Activated CD8-positive, alpha-beta T cell treated with anti-CD3 and anti-CD28 coated beads for 36 hours (primary cell): ENCODE measurements around the gene SLC19A1. TPM values are rescaled to one million over a fixed set of nuclear protein-coding genes. Genes with fewer than 3 reads are reported as not detected.

Experiments
- ATAC-seq: fragments of 200-7000 bp; cut with Tn5 transposase; one replicate; pipeline ENCODE4 v1.10.0; 2021; ENCODE audit warnings: mild to moderate bottlenecking, moderate library complexity
- CTCF ChIA-PET: fragments of 350-600 bp; sonication (Branson Sonifier 250); formaldehyde crosslinking; loops from one replicate; lab custom pipeline; 2021; ENCODE audit warnings: antibody characterized with exemption; lab: Charles Lee
- POLR2A ChIA-PET: fragments of 350-600 bp; sonication (Branson Sonifier 250); formaldehyde crosslinking; loops from one replicate; lab custom pipeline; 2021; ENCODE audit warnings: antibody characterized with exemption; lab: Charles Lee
- DNase-seq: peaks from one replicate; pipeline ENCODE4 v3.0.0-alpha.2; 2020
- H3K27ac Mint-ChIP-seq: one replicate; pipeline ENCODE4 v1.8.0; 2021; ENCODE audit warnings: mild to moderate bottlenecking, mixed read lengths
- H3K27me3 Mint-ChIP-seq: one replicate; pipeline ENCODE4 v1.8.0; 2021; ENCODE audit warnings: mixed read lengths
- H3K36me3 Mint-ChIP-seq: one replicate; pipeline ENCODE4 v1.8.0; 2021; ENCODE audit warnings: low read depth, mixed read lengths
- H3K4me1 Mint-ChIP-seq: one replicate; pipeline ENCODE4 v1.8.0; 2021; ENCODE audit warnings: low read depth, mixed read lengths
- H3K4me3 Mint-ChIP-seq: one replicate; pipeline ENCODE4 v1.8.0; 2021; ENCODE audit warnings: mild to moderate bottlenecking, moderate library complexity, mixed read lengths
- H3K9me3 Mint-ChIP-seq: one replicate; pipeline ENCODE4 v1.8.0; 2021; ENCODE audit warnings: mixed read lengths
- CTCF ChIP-seq: fragments of 200-600 bp; IDR thresholded peaks from one replicate; pipeline ENCODE4 v1.8.0; 2022; ENCODE audit warnings: antibody characterized with exemption, mild to moderate bottlenecking
- intact Hi-C: fragments of 100-400 bp; cut with micrococcal nuclease; formaldehyde crosslinking; loops from one replicate; pipeline ENCODE4 v1.10.0; 2022
- total RNA-seq, 2 experiments: library from RNA; stranded (reverse); gene quantifications; one replicate each; pipeline ENCODE4 v1.2.3, GENCODE V29; 2021

SLC19A1 gene
- total RNA-seq, 2 experiments from 2014 or later: 40.1 to 46.1 TPM

GRCh38 chr21:45545236-45545570 is 3.0 kb upstream of the SLC19A1 start:
- TF ChIP-seq CTCF: no peak
- ChIA-PET CTCF (interaction anchor here (1.0 kb wide), 1 partner anchor 52 kb away, joined by 3 read pairs; no protein-coding TSS in a partner anchor), POLR2A (no interaction called here)
- H3K9me3 Mint-ChIP-seq: no peaks in the 10 kb centered on the region
- no peak overlapping the region for H3K4me3 Mint-ChIP-seq
- DNase-seq (no peak), ATAC-seq (no peak)
- intact Hi-C loops: no loop called here
- H3K4me1 Mint-ChIP-seq: peaks cover 17% of the 10 kb centered on the region
- H3K27me3 Mint-ChIP-seq: no peaks in the 10 kb centered on the region
- peaks cover 8% of the 10 kb centered on the region for H3K36me3 Mint-ChIP-seq
- H3K27ac Mint-ChIP-seq: no peak overlapping the region

- ATAC-seq (no peak), DNase-seq (no peak)
- ChIA-PET POLR2A (interaction anchor here (1.3 kb wide), 1 partner anchor 10 kb away, joined by 3 read pairs; no protein-coding TSS in a partner anchor), CTCF (interaction anchor here (1.0 kb wide), 1 partner anchor 52 kb away, joined by 3 read pairs; no protein-coding TSS in a partner anchor)
- intact Hi-C loops: no loop called here
- TF ChIP-seq CTCF: no peak
- Mint-ChIP-seq H3K27me3 (no peaks in the 10 kb centered on the region), H3K4me1 (peaks cover 20% of the 10 kb centered on the region), H3K4me3 (no peak overlapping the region), H3K9me3 (no peaks in the 10 kb centered on the region), H3K27ac (no peak overlapping the region), H3K36me3 (peaks cover 11% of the 10 kb centered on the region)
Observed at GRCh38 chr21:45544449-45545235, 2.4 kb upstream of the SLC19A1 start.

- peak overlapping the region; percentile 65 for H3K4me3 Mint-ChIP-seq
- POLR2A ChIA-PET: interaction anchor here (0.9 to 1.7 kb wide), 4 partner anchors 9 to 224 kb away, joined by 3 to 5 read pairs (median 3); no protein-coding TSS in a partner anchor
- H3K27ac Mint-ChIP-seq: no peak overlapping the region
- TF ChIP-seq CTCF: no peak
- CTCF ChIA-PET: interaction anchor here (1.2 kb wide), 1 partner anchor 22 kb away, joined by 3 read pairs; no protein-coding TSS in a partner anchor
- H3K9me3 Mint-ChIP-seq: no peaks in the 10 kb centered on the region
- no peak for DNase-seq
- intact Hi-C loops: no loop called here
- H3K36me3 Mint-ChIP-seq: peaks cover 11% of the 10 kb centered on the region
- H3K4me1 Mint-ChIP-seq: peaks cover 20% of the 10 kb centered on the region
- ATAC-seq: no peak
- H3K27me3 Mint-ChIP-seq: no peaks in the 10 kb centered on the region
Observed at GRCh38 chr21:45543710-45544448, 1.6 kb upstream of the SLC19A1 start.

GRCh38 chr21:45543371-45543709 is 1.1 kb upstream of the SLC19A1 start:
- ChIA-PET CTCF (interaction anchor here (1.2 kb wide), 1 partner anchor 22 kb away, joined by 3 read pairs; no protein-coding TSS in a partner anchor), POLR2A (interaction anchor here (0.9 to 1.7 kb wide), 4 partner anchors 9 to 225 kb away, joined by 3 to 5 read pairs (median 3); no protein-coding TSS in a partner anchor)
- H3K4me3 Mint-ChIP-seq: peak overlapping the region; percentile 65
- H3K27ac Mint-ChIP-seq: no peak overlapping the region
- ATAC-seq: peak; percentile 2
- no peaks in the 10 kb centered on the region for H3K9me3 Mint-ChIP-seq
- no peaks in the 10 kb centered on the region for H3K27me3 Mint-ChIP-seq
- intact Hi-C loops: no loop called here
- peaks cover 20% of the 10 kb centered on the region for H3K4me1 Mint-ChIP-seq
- DNase-seq: peak; percentile 20
- TF ChIP-seq CTCF: no peak
- peaks cover 11% of the 10 kb centered on the region for H3K36me3 Mint-ChIP-seq
